HepG2 (cell line): ENCODE results near the gene MAN1B1. TPM values are rescaled to one million over a fixed set of nuclear protein-coding genes. Genes with fewer than 3 reads are reported as not detected.

Experiments
- FOXO1 ChIP-seq: sonication (generic); formaldehyde crosslinking; IDR thresholded peaks from 2 replicates; pipeline ENCODE4 v1.4.0; 2020; ENCODE audit warnings: missing genetic modification reagents
- MATR3 ChIP-seq: sonication (generic); formaldehyde crosslinking; IDR thresholded peaks from 2 replicates; pipeline ENCODE4 v1.4.0; 2020; ENCODE audit warnings: missing genetic modification reagents
- RFX5 ChIP-seq: IDR thresholded peaks from 2 replicates; pipeline ENCODE4 v1.6.1; 2011; ENCODE audit warnings: low read depth, low read length, improper control_type of control experiment
- RFXAP ChIP-seq: sonication (generic); formaldehyde crosslinking; IDR thresholded peaks from 2 replicates; pipeline ENCODE4 v1.4.0; 2020; ENCODE audit warnings: missing genetic modification reagents, borderline replicate concordance
- SIN3A ChIP-seq: IDR thresholded peaks from 2 replicates; pipeline ENCODE4 v1.6.1; 2011; ENCODE audit warnings: low read depth, mild to moderate bottlenecking, control low read depth, low read length, borderline replicate concordance
- SIN3B ChIP-seq: fragments of 150-350 bp; IDR thresholded peaks from 2 replicates; pipeline ENCODE4 v1.6.1; 2014; ENCODE audit warnings: low read length
- TCF7 ChIP-seq: sonication (generic); IDR thresholded peaks from 2 replicates; pipeline ENCODE4 v1.6.1; 2016; ENCODE audit warnings: antibody characterized with exemption, low read depth
- ZFP82 ChIP-seq: sonication (generic); formaldehyde crosslinking; IDR thresholded peaks from 2 replicates; pipeline ENCODE4 v1.5.1; 2020; ENCODE audit warnings: mild to moderate bottlenecking, missing genetic modification reagents, borderline replicate concordance
- ZMYM4 ChIP-seq: sonication (generic); formaldehyde crosslinking; IDR thresholded peaks from 2 replicates; pipeline ENCODE4 v1.8.1; 2023; ENCODE audit warnings: mild to moderate bottlenecking, missing genetic modification reagents
- ZNF264 ChIP-seq: sonication (generic); formaldehyde crosslinking; IDR thresholded peaks from 2 replicates; pipeline ENCODE4 v1.4.0; 2020; ENCODE audit warnings: missing genetic modification reagents
- ZNF335 ChIP-seq: sonication (generic); formaldehyde crosslinking; IDR thresholded peaks from 2 replicates; pipeline ENCODE4 v1.4.0; 2020; ENCODE audit warnings: missing genetic modification reagents
- ZNF432 ChIP-seq: sonication (generic); formaldehyde crosslinking; IDR thresholded peaks from 2 replicates; pipeline ENCODE4 v1.5.0; 2020; ENCODE audit warnings: missing genetic modification reagents, mild to moderate bottlenecking, borderline replicate concordance
- polyA plus RNA-seq, 8 experiments: library from polyadenylated mRNA; depleted of rRNA in 3 of 8; stranded (reverse) in 7 of 8; unstranded in 1 of 8; fragments of >200 nt; fragmentation: Illumina TruSeq in 4 of 8; extraction: Trizol in 4 of 8; gene quantifications; 2 replicates each; pipeline versions ENCODE4 v1.2.1 to v1.2.3, GENCODE V29; 2011 to 2016; ENCODE audit warnings: low read depth in 4 of 8, missing spikeins in 1 of 8, mixed read lengths in 1 of 8; ENCODE audit not compliant: insufficient read depth in 1 of 8
- total RNA-seq, 5 experiments: library from RNA; depleted of rRNA; stranded (reverse); fragments of >200 nt; fragmentation: Illumina TruSeq; extraction: Trizol; gene quantifications; 2 replicates each; pipeline ENCODE4 v1.2.3, GENCODE V29; 2016; ENCODE audit warnings: low read depth in 1 of 5
- TF ChIP-seq, protein P1 (sequence below): IDR thresholded peaks from 2 replicates; pipeline ENCODE4 v1.6.1; 2016; ENCODE audit warnings: low read depth
- TF ChIP-seq, protein P2 (sequence below): sonication (generic); formaldehyde crosslinking; IDR thresholded peaks from 2 replicates; pipeline ENCODE4 v1.4.0; 2020; ENCODE audit warnings: mild to moderate bottlenecking, missing genetic modification reagents, borderline replicate concordance

The MAN1B1 gene
- total and polyA plus RNA-seq, 2 of the 13 experiments (the other 11 are each of a cell fraction or from before 2014, with no cell fraction given) = 48.9 to 59.5 TPM

GRCh38 chr9:137079401-137079787 is 7.4 kb upstream of the MAN1B1 start (continued):
- TF ChIP-seq SIN3B (no peak), SIN3A (no peak), ZNF432 (CRISPR knock-in tag) (no peak), ZFP82 (no peak), RFXAP (no peak), ZMYM4 (CRISPR knock-in tag) (no peak), ZNF264 (no peak), FOXO1 (CRISPR knock-in tag) (no peak), MATR3 (CRISPR knock-in tag) (no peak), ZNF335 (CRISPR knock-in tag) (no peak), RFX5 (no peak), TCF7 (no peak)
- TF ChIP-seq, protein P1, sequence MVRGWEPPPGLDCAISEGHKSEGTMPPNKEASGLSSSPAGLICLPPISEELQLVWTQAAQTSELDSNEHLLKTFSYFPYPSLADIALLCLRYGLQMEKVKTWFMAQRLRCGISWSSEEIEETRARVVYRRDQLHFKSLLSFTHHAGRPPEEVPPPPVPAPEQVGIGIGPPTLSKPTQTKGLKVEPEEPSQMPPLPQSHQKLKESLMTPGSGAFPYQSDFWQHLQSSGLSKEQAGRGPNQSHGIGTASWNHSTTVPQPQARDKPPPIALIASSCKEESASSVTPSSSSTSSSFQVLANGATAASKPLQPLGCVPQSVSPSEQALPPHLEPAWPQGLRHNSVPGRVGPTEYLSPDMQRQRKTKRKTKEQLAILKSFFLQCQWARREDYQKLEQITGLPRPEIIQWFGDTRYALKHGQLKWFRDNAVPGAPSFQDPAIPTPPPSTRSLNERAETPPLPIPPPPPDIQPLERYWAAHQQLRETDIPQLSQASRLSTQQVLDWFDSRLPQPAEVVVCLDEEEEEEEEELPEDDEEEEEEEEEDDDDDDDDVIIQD = no peak
- TF ChIP-seq, protein P2, sequence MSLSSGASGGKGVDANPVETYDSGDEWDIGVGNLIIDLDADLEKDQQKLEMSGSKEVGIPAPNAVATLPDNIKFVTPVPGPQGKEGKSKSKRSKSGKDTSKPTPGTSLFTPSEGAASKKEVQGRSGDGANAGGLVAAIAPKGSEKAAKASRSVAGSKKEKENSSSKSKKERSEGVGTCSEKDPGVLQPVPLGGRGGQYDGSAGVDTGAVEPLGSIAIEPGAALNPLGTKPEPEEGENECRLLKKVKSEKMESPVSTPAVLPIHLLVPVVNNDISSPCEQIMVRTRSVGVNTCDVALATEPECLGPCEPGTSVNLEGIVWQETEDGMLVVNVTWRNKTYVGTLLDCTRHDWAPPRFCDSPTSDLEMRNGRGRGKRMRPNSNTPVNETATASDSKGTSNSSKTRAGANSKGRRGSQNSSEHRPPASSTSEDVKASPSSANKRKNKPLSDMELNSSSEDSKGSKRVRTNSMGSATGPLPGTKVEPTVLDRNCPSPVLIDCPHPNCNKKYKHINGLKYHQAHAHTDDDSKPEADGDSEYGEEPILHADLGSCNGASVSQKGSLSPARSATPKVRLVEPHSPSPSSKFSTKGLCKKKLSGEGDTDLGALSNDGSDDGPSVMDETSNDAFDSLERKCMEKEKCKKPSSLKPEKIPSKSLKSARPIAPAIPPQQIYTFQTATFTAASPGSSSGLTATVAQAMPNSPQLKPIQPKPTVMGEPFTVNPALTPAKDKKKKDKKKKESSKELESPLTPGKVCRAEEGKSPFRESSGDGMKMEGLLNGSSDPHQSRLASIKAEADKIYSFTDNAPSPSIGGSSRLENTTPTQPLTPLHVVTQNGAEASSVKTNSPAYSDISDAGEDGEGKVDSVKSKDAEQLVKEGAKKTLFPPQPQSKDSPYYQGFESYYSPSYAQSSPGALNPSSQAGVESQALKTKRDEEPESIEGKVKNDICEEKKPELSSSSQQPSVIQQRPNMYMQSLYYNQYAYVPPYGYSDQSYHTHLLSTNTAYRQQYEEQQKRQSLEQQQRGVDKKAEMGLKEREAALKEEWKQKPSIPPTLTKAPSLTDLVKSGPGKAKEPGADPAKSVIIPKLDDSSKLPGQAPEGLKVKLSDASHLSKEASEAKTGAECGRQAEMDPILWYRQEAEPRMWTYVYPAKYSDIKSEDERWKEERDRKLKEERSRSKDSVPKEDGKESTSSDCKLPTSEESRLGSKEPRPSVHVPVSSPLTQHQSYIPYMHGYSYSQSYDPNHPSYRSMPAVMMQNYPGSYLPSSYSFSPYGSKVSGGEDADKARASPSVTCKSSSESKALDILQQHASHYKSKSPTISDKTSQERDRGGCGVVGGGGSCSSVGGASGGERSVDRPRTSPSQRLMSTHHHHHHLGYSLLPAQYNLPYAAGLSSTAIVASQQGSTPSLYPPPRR (CRISPR knock-in tag) = no peak
